NCI-H446 (cell line): ENCODE results near the gene TBK1.
"Not testable (repeated sequence)": the region's sequence is repeated elsewhere in the genome, so short reads cannot be mapped to it uniquely, and the experiment has no call there.

ENCODE experiments used
- DNase-seq, 2 experiments: peaks; one replicate each; lab custom pipeline; 2025; lab: John Stamatoyannopoulos, UW

TBK1 gene

DNA sequence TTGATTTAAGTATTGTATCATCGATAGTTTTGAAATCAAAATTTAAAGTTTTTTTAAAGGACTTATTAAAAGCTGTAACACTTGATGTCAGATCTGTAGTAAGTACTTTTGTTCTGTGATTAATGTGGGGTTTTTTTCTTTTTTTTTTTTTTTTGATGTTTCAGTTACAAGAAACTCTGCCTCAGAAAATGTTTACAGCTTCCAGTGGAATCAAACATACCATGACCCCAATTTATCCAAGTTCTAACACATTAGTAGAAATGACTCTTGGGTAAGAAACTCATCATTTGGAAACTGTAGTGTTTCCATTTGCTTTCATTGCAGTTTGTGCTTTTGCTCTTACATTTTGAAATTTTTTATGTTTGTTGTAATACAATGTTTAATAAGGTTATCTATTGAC lies 45.6 kb downstream of the TBK1 start:
- DNase-seq, result no peak

DNA sequence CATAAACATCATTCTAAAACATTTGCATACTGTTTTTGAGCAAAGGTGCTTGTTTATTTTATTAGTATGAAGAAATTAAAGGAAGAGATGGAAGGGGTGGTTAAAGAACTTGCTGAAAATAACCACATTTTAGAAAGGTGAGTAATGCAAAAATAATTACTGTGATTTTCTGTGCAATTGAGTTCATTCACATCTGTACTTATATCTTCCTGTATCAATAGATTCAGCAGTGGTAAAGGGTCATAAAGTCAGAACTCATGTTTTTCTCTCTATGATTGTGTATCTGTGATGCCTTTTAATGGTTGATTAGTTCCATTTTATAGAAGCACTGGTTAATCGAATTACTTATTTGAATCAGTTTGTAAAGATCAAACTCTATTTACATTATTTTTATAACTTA lies 46.0 kb downstream of the TBK1 start:
- no peak for DNase-seq

DNA sequence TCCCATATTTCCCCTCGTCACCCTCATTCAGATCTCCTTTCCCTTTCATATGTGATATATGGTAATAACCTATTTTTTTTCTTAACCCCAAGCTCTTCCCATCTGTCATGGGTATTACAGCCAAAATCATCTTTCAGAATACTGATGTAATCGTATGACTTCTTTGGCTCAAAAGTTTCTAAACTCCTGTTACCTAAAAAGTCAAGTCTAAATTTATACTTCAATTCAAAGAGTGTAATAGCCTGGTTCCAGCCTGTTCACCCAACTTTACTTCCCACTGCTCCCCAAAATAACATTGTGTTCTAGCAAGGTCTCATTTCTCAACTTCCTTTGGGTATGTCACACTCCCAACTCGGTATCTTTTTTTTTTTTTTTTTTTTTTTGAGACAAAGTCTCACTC lies 48.5 kb downstream of the TBK1 start:
- DNase-seq, result peak; percentile 14 to 60

DNA sequence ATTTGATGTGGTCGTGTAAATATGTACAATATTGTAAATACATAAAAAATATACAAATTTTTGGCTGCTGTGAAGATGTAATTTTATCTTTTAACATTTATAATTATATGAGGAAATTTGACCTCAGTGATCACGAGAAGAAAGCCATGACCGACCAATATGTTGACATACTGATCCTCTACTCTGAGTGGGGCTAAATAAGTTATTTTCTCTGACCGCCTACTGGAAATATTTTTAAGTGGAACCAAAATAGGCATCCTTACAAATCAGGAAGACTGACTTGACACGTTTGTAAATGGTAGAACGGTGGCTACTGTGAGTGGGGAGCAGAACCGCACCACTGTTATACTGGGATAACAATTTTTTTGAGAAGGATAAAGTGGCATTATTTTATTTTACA lies 49.6 kb downstream of the TBK1 start:
- no peak for DNase-seq

DNA sequence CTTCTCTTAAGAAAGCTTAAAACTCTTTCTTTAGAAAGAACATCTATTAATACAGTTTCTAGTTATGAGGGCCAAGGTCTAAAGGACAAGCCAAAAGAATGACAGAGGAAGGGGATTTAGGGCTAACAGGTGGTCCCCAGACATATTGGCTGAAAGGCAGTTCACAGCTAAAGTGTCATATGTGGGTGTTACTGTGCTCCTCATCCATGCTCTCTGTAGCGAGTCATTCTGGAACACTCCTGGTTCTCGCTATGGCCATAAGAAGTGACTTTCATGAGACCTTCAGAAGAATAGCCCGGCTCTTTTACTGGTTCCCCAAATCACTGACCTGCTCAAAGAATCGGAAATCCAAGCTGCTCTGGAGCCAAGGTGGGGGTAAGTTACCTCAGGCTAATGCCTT lies 55.0 kb downstream of the TBK1 start:
- no peak for DNase-seq

DNA sequence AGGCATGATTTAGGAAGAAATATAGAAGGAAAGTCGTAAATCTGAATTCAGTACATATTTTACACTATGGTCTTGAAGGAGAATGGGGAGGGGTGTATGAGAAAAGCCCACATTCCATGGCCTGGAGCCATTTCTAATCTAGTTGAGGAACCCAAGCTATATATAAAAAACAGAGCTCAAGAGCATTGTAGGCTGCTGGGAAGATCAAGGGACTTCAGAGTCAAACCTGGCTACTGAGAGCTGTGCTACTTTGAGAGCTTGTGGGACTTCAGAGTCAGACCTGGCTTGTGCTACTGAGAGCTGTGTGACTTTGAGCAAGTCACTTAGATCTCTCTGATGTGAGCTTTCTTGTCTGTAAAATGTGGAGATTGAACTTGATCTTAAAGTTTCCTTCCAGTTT lies 58.7 kb downstream of the TBK1 start:
- DNase-seq, result no peak

DNA sequence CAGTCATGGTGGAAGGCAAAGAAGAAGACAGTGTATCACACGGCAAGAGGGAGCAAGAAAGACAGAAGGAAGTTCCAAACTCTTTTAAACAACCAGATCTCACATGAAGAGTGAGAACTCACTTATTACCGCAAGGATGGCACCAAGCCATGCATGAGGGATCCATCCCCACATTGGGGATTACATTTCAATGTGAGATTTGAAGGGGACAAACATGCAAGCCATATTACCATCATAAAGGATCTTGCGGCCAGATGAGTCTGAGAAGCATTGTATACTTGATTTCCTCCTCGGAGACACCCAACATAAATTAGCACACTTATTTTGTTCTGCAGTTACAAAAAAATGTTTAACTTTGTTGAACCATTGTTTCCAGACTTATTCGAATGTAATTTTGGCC lies 66.5 kb downstream of the TBK1 start:
- DNase-seq, result no peak

DNA sequence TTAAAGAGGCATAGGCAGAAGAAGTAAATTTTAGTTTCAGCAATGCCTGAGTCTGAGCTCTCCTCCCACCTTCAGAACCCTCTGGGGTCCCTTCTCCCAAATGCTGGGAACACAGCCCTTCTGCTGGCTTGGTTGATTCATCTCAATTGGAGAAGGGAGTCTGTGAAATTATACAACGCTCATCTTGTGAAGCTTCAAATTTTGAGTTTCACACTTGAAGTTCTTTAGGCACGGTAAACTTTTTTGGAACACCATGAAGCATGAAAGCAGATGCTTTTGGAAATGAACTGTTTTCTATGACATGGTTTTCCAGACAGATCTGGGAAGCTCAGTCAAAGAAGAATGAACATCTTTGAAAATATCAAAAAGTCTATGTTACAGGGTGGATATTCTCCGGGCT lies 69.9 kb downstream of the TBK1 start:
- DNase-seq, result no peak

DNA sequence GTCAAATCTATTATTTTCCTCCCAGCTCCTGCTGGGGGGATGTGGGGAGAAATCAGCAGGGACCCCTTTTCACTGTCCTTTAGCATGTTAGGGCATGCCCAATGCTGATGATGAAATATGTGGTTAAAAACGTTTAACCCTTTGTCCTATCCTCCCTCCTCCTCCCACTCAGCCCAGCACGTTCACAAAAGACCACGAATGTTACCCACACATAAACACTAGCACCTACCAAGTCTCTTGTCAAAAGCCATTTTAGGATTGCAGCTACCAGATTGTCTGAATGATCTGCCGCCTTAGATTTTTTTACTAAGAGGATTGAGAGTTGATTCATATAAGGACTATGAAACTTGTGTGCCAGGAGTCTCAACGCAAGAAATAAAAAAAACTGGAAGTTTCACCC lies 70.4 kb downstream of the TBK1 start:
- DNase-seq, result no peak

DNA sequence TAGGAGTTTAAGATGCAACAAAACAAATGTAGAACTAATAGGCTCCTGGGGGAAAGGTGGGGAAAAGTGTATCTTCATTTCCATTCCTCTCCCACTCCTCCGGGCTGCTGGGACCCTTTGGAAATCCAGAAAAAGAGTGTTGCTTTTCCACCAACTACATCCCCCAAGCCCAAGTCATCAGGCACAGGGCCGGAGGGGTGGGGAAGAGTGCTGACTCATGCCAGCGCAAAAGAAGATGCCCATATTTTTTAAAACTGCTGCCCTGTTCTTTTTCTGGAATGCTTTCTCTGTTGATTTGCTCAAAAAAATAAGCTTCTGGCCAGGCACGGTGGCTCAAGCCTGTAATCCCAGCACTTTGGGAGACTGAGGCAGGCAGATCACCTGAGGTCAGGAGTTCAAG lies 70.9 kb downstream of the TBK1 start:
- no peak for DNase-seq

DNA sequence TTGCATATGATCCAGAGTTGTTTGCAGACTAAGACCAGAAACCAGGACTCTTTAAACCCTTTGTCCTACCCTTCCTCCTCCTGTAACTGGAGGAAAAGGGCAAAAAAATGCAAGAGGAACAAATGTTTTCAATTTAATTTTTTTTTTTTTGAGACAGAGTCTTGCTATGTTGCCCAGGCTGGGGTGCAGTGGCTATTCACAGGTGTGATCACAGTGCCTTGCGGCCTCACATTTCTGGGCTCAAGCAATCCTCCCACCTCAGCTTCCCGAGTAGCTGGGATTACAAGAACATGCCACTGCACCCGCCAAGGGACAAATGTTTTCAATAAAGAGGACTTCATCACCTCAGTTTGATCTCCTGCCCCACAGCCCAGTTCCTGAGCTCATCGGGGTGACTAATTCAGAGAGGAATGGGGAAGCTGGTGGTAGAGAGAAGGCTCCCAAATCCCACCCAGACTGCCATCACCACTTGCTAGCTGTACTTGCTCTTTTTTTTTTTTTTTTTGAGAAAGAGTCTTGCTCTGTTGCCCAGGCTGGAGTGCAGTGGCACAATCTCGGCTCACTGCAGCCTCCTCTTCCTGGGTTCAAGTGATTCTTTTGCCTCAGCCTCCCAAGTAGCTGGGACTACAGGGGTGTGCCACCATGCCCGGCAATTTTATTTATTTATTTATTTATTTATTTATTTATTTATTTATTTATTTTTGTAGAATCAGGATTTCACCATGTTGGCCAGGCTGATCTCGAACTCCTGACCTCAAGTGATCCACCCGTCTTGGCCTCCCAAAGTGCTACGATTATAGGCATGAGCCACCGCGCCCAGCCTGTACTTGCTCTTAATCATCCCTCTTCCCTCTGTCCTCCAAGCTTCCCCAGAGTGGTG lies 71.9 kb downstream of the TBK1 start:
- DNase-seq, result not testable (repeated sequence)

DNA sequence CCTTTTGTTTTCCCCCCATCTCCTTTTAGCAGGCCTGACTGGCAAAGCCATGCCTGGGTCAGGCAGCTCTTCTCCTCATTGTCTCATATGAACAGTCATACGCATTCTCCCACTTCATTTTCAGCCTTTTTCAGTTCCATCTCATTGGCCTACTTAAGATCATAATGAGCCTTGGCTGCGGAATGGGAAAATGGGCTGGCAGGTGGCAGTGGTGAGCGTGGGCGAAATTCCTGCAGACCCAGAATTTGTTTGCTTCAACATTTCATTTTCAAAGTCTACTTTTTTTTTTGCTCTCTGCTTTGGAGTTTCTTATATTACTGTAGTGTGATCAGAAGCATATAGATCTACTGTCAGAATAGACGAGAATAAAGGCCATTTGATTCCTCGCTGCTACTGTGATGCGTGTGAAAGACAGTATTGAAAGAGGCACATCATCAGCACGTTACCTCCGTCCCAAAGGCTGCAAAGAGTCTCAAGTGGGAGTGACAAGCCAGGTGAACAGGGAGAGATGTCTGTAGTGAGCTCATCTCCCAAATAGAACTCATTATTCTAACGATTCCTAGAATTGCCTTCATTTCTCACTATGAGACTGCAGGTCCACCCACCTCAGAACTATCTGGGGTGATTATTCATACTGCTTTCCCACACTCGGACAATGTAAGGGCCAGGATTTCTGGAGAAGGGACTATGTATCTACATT lies 73.7 kb downstream of the TBK1 start:
- no peak for DNase-seq

DNA sequence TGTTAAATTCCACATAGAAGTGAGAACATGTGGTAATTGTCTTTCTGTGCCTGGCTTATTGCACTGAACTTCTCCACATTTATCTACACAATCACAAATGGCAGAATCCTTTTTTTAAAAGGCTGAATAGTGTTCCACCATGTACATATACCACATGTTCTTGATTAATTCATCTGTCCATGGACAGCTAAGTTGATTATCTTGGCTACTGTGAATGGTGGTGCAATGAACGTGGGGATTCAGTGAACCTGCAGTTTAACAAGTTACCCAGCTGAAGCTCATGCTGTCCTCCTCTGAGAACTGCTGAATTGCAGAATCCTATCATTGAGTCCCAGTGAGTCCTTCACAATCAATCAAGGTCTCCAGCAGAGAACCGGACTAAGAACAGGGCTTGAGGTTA lies 74.9 kb downstream of the TBK1 start:
- DNase-seq, result no peak

DNA sequence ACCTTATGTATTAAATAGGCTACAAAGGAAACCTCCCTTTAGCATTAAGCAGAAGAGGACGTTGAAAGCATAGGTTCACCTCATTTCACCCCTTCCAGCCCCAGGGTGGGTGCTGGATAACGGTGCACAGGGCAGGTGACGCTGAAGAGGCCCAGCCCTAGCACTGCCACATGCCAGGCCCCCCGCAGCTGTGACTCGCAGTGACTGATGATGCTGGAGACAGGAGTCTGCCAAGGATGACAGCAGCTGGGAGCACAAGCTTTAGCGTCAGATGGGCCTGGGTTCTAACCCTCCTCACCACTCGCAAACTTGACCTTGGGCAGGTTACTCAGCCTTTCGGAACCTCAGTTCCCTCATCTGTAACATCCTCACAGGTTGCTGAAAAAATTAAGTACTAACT lies 76.7 kb downstream of the TBK1 start:
- DNase-seq, result no peak

DNA sequence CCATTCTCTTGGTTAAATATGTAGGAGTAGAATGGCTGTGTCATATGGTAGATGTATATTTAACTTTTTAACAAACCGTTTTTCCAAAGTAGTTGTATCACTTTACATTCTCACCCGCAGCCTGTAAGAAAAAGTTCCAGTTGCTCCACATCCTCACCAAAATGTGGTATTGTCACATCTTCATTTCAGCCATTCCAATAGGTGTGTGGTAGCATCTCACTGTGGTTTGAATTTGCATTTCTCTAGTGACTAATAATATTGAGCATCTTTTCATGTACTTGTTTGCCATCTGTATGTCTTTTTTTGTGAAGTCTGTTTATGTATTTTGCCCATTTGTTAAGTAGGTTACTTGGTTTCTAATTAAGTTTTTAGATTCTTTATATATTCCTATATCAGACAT lies 78.6 kb downstream of the TBK1 start:
- no peak for DNase-seq

DNA sequence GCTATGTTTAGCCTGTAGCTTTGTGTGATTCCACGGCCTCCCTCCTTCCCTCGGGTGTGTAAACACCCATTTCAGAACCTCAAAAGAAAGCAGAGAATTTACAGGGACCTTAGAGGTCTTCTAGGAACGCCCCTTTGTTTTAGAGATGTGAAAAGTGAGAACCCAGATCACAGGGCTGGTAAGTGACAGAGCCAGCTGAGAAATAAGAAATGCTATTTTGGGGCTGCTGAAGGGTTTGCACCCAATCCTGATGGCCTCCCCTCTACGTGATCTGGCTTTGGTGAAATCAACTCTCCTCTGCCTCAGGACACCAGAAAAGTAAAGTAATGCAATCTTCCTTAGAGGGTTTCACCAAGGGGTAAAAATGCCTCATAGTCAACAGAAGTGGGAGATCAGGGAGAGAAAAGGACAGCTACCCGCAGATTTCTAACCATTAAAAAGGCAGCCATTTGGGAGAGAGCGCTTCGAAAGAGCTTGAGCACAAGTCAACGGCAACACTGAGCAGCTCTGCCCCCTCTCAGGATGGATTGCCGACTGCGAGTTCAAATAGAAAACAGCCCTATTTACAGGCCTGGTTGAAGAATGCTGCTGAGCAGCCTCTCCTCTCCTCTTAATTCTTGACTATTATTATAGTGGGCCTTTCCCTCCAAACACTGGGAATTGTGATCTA lies 79.9 kb downstream of the TBK1 start:
- DNase-seq, result no peak

DNA sequence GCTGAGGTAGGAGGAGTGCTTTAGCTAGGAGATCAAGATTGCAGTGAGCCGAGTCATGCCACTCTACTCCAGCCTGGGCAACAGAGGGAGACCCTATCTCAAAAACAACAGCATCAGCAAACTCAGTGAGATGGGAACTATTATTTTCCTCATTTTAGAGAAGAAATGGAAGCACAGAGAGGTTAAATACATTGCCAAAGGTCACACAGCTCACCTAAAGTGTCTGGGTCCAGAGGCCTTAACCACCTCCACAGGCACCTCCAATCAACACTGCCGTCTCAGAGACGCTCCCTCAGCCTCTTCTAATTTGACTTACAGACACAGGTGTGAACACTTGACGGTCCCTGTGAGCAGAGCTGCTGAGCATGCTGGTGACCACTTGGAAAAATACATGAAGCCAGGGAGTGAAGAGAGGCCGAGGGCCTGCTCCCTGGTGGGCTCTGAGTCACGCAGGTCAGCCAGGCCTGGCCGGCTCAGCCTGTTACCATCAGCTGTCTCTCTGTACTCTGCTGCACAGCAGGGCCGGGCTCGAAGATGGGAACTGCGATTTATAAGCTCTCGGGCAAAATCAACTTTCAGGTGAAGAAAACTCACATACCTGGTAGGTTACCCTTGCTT lies 80.9 kb downstream of the TBK1 start:
- no peak for DNase-seq

DNA sequence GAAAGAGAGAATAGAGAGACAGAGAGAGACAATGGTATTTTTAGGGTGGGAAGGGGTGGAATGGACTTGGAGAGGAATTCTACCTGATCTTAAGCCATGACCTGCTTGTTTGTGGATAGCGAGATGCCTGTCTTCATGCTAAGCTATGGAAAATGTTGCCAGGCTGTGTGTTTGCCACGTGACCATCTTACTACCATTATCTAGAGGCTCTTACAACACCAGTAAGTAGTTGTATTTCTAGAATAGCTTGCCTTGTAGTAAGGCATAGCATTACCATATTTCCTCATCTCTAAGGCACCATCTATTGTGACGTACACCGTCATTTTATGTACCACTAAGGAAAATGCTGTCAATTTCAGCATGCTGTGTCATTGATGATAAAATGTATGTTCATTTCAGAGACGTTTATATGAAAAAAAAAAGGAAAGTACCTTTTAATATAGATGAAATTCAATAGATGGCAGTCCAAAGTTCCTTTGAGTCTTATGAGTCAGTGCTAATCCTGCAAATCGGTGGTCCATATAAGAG lies 82.8 kb downstream of the TBK1 start:
- DNase-seq, result no peak

DNA sequence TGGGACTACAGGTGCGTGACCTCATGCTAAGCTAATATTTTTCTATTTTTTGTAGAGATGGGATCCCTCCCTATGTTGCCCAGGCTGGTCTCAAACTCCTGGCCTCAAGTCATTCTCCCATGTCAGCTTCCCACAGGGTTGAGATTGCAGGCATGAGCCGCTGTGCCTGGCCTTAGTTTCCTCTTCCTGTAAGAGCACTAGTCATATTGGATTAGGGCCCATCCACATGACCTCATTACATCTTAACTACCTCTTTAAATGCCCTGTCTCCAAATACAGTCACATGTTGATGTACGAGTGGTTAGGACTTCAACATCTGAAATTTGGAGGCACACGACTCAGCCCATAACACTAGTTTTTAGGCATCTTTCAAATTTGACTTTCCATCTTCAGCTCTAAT lies 86.2 kb downstream of the TBK1 start:
- no peak for DNase-seq

DNA sequence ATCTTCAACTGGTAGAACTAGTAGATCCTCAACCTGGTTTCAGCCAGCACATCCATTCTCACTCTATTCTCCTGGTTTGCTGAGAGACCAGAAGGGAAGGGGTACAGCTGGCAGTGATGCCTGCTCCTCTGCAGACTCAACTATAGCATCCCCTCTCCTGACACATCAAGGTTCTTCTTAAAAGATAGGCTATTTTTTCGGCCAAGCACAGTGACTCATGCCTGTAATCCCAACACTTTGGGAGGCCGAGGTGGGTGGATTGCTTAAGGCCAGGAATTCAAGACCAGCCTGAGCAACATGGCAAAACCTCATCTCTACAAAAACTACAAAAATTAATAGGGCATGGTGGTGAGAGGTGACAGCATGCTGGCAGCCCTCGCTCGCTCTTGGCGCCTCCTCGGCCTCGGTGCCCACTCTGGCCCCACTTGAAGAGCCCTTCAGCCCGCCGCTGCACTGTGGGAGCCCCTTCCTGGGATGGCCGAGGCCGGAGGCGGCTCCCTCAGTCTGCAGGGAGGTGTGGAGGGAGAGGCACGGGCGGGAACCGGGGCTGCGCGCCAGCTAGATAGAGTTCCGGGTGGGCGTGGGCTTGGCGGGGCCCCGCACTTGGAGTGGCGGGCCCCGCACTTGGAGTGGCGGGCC lies 90.6 kb downstream of the TBK1 start:
- not testable (repeated sequence) for DNase-seq

DNA sequence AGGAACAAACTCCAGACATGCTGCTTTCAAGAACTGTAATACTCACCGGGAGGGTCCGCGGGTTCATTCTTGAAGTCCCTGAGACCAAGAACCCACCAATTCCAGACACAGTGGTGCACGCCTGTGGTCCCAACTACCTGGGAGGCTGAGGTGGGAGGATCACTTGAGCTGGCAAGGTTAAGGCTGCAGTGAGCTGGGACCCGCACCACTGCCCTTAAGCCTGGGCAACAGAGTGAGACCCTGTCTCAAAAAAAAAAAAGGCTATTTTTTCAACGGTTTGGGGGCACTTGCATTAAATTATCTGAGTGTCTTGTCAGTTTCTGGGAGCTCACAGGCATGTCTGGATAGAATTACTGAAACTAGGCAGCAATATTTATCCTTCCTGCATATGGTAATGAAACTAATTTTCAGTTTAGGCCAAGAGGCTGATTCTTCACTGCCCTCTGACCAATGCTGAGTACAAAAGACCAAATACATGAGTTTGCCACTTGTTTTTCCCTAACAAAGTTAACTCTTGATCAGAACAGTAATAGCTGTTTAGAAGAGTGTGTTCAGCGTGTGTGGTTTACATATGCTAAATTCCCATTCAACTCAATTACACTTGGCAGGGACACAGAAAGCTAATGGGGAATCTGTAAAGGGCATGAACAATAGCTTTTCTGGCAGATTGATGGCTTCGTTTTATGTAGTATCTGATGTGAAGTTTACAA lies 92.6 kb downstream of the TBK1 start:
- peak; percentile 6 to 10 for DNase-seq
